Measurements from ENCODE around the gene NR3C2.

Gene NR3C2

GRCh38 chr4:148064451-148064850, 377.8 kb downstream of the NR3C2 start:
- no peak overlapping the region for H3K9ac ChIP-seq (ENCODE audit: low read length)
- H4K20me1 ChIP-seq (ENCODE audit: low read depth, low read length): no peaks in the 10 kb centered on the region
- no peaks in the 10 kb centered on the region for H3K9me3 ChIP-seq (ENCODE audit: insufficient read depth, low read length)
- H2AFZ ChIP-seq (ENCODE audit: low read depth, low read length, severe bottlenecking): no peak overlapping the region
- H3K4me2 ChIP-seq (ENCODE audit: low read depth, low read length, poor library complexity, severe bottlenecking): no peak overlapping the region
- H3K36me3 ChIP-seq (ENCODE audit: low read length): no peaks in the 10 kb centered on the region
- no peaks in the 10 kb centered on the region for H3K27me3 ChIP-seq (ENCODE audit: low read length)
- no peaks in the 10 kb centered on the region for H3K79me2 ChIP-seq (ENCODE audit: insufficient read depth, low read length)
- H3F3A ChIP-seq (ENCODE audit: insufficient read depth): no peaks in the 10 kb centered on the region
- no peaks in the 10 kb centered on the region for H3K9me2 ChIP-seq (replicated peaks; ENCODE audit: insufficient read depth, low read length)
- TF ChIP-seq EZH2phosphoT487 (conservative IDR thresholded peaks at IDR 0.05; ENCODE audit: low read length) (no peak), CTCF (IDR thresholded peaks at IDR 0.05; ENCODE audit: insufficient read depth, low read length, poor library complexity, severe bottlenecking) (no peak)
- H3K4me3 ChIP-seq (ENCODE audit: insufficient read depth, low read length, poor library complexity, severe bottlenecking): no peak overlapping the region
- no peak overlapping the region for H3K27ac ChIP-seq (ENCODE audit: low read depth, low read length)

- Histone ChIP-seq H3K36me3 (ENCODE audit: low read length) (no peaks in the 10 kb centered on the region), H3K27me3 (ENCODE audit: low read length) (no peaks in the 10 kb centered on the region), H3K4me2 (ENCODE audit: low read depth, low read length, poor library complexity, severe bottlenecking) (no peak overlapping the region), H3K9me3 (ENCODE audit: insufficient read depth, low read length) (no peaks in the 10 kb centered on the region), H3K4me3 (ENCODE audit: insufficient read depth, low read length, poor library complexity, severe bottlenecking) (no peak overlapping the region), H3F3A (ENCODE audit: insufficient read depth) (peaks cover 15% of the 10 kb centered on the region), H3K9ac (ENCODE audit: low read length) (no peak overlapping the region), H3K27ac (ENCODE audit: low read depth, low read length) (no peak overlapping the region), H4K20me1 (ENCODE audit: low read depth, low read length) (no peaks in the 10 kb centered on the region), H2AFZ (ENCODE audit: low read depth, low read length, severe bottlenecking) (no peak overlapping the region), H3K9me2 (replicated peaks; ENCODE audit: insufficient read depth, low read length) (no peaks in the 10 kb centered on the region), H3K79me2 (ENCODE audit: insufficient read depth, low read length) (no peaks in the 10 kb centered on the region)
- no peak for TF ChIP-seq CTCF (IDR thresholded peaks at IDR 0.05; ENCODE audit: insufficient read depth, low read length, poor library complexity, severe bottlenecking)
- no peak for TF ChIP-seq EZH2phosphoT487 (conservative IDR thresholded peaks at IDR 0.05; ENCODE audit: low read length)
These were observed 379.8 kb downstream of the NR3C2 start for GRCh38 chr4:148062301-148062950.

- Histone ChIP-seq H3K27ac (ENCODE audit: low read depth, low read length) (no peak overlapping the region), H3K9me2 (replicated peaks; ENCODE audit: insufficient read depth, low read length) (no peaks in the 10 kb centered on the region), H3K4me2 (ENCODE audit: low read depth, low read length, poor library complexity, severe bottlenecking) (no peak overlapping the region), H3K79me2 (ENCODE audit: insufficient read depth, low read length) (no peaks in the 10 kb centered on the region), H3K27me3 (ENCODE audit: low read length) (no peaks in the 10 kb centered on the region), H3K9ac (ENCODE audit: low read length) (no peak overlapping the region), H4K20me1 (ENCODE audit: low read depth, low read length) (no peaks in the 10 kb centered on the region), H2AFZ (ENCODE audit: low read depth, low read length, severe bottlenecking) (no peak overlapping the region), H3K9me3 (ENCODE audit: insufficient read depth, low read length) (no peaks in the 10 kb centered on the region), H3K4me3 (ENCODE audit: insufficient read depth, low read length, poor library complexity, severe bottlenecking) (no peak overlapping the region), H3K36me3 (ENCODE audit: low read length) (no peaks in the 10 kb centered on the region), H3F3A (ENCODE audit: insufficient read depth) (peaks cover 18% of the 10 kb centered on the region)
- TF ChIP-seq EZH2phosphoT487 (conservative IDR thresholded peaks at IDR 0.05; ENCODE audit: low read length) (no peak), CTCF (IDR thresholded peaks at IDR 0.05; ENCODE audit: insufficient read depth, low read length, poor library complexity, severe bottlenecking) (no peak)
These were observed 380.4 kb downstream of the NR3C2 start for GRCh38 chr4:148061795-148062194.
